PFSK-1 (cell line): ENCODE measurements around the gene ZBTB48.

ENCODE experiments used
- FOXP2 ChIP-seq: optimal IDR thresholded peaks from 2 replicates; pipeline ENCODE3; 2011; ENCODE audit warnings: borderline replicate concordance, control low read depth, inconsistent platforms; ENCODE audit not compliant: insufficient read depth; ENCODE audit errors: extremely low read length, extremely low read depth
- POLR2AphosphoS5 ChIP-seq: IDR thresholded peaks from 2 replicates; pipeline ENCODE4 v1.6.1; 2012; ENCODE audit warnings: low read depth, mild to moderate bottlenecking, control low read depth, low read length, moderate library complexity
- SIN3A ChIP-seq: IDR thresholded peaks from 2 replicates; pipeline ENCODE4 v1.6.1; 2012; ENCODE audit warnings: mild to moderate bottlenecking, low read length, moderate library complexity, borderline replicate concordance; ENCODE audit not compliant: insufficient read depth
- TAF1 ChIP-seq: IDR thresholded peaks from 2 replicates; pipeline ENCODE4 v1.6.1; 2012; ENCODE audit warnings: low read length, control low read depth, borderline replicate concordance; ENCODE audit not compliant: insufficient read depth
- TF ChIP-seq, protein P1 (sequence below), 2 experiments: IDR thresholded peaks; 2 replicates each; pipeline versions ENCODE4 v1.6.1 to v1.8.0; 2011 to 2012; ENCODE audit warnings: low read depth in 2 of 2, low read length in 2 of 2, control low read depth in 1 of 2, inconsistent platforms in 1 of 2, mild to moderate bottlenecking in 1 of 2, moderate library complexity in 1 of 2; ENCODE audit not compliant: insufficient read depth in 1 of 2

ZBTB48 gene

GRCh38 chr1:6601049-6601922, 21.5 kb downstream of the ZBTB48 start:
- TF ChIP-seq TAF1 (no peak), SIN3A (no peak), POLR2AphosphoS5 (no peak), FOXP2 (no peak)
- TF ChIP-seq, protein P1, sequence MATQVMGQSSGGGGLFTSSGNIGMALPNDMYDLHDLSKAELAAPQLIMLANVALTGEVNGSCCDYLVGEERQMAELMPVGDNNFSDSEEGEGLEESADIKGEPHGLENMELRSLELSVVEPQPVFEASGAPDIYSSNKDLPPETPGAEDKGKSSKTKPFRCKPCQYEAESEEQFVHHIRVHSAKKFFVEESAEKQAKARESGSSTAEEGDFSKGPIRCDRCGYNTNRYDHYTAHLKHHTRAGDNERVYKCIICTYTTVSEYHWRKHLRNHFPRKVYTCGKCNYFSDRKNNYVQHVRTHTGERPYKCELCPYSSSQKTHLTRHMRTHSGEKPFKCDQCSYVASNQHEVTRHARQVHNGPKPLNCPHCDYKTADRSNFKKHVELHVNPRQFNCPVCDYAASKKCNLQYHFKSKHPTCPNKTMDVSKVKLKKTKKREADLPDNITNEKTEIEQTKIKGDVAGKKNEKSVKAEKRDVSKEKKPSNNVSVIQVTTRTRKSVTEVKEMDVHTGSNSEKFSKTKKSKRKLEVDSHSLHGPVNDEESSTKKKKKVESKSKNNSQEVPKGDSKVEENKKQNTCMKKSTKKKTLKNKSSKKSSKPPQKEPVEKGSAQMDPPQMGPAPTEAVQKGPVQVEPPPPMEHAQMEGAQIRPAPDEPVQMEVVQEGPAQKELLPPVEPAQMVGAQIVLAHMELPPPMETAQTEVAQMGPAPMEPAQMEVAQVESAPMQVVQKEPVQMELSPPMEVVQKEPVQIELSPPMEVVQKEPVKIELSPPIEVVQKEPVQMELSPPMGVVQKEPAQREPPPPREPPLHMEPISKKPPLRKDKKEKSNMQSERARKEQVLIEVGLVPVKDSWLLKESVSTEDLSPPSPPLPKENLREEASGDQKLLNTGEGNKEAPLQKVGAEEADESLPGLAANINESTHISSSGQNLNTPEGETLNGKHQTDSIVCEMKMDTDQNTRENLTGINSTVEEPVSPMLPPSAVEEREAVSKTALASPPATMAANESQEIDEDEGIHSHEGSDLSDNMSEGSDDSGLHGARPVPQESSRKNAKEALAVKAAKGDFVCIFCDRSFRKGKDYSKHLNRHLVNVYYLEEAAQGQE (IDR thresholded peaks at IDR 0.05; ENCODE audit: insufficient read depth in 1 of 2, low read depth in 2 of 2, low read length in 2 of 2), result no peak

DNA sequence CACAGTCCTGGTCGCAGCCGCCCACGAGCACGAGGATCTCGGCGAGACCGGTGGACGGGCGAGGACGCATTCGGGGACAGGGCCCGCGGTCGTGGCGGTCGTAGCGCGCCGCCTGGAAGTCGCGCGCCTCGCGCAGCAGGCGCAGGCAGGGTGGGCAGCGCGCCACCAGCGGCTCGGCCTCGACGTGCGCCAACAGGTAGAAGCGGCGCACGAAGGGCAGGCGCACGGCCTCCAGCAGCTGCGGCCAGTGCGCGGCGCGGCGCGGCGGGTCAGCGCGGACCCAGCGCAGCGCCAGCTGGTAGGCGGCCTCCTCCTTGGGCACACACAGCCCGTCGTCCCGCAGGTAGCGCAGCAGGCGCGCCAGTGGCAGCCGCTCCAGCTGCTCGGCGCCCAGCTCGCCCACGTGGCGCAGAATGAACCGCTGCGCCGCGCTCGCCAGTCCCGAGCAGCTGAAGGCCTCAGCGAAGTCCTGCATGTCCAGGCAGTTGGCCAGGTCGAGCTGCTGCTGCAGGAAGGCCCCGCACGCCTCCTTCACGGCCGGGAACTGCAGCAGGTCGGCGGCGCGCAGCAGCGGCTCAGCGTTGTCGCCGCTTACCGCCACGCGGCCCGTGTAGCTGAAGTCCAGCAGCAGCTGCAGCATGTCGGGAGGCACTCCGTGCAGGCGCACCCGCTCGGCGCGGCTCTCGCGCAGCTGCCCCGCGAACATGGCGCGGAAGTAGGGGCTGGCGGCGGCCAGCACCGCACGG, 22.3 kb downstream of the ZBTB48 start:
- TF ChIP-seq POLR2AphosphoS5 (no peak), FOXP2 (peak; percentile 20), SIN3A (no peak), TAF1 (no peak)
- TF ChIP-seq, protein P1 (IDR thresholded peaks at IDR 0.05; ENCODE audit: insufficient read depth in 1 of 2, low read depth in 2 of 2, low read length in 2 of 2), result no peak

GRCh38 chr1:6602669-6603237, 23.0 kb downstream of the ZBTB48 start, which contains the start of gene KLHL21:
KLHL21 (minus strand) TSS chr1:6602869; CDS start chr1:6602817, 52 bp downstream.
- peak; percentile 95 for TF ChIP-seq POLR2AphosphoS5
- TF ChIP-seq TAF1, result peak; percentile 80; the same call in 1 of the 2 replicates
- TF ChIP-seq SIN3A, result no peak
- peak; percentile 31 for TF ChIP-seq FOXP2

GRCh38 chr1:6603238-6603914, 23.6 kb downstream of the ZBTB48 start:
- TF ChIP-seq FOXP2 (no peak), POLR2AphosphoS5 (0 out of 2 replicates have a peak, but pooled peaks have one; percentile 6)

DNA sequence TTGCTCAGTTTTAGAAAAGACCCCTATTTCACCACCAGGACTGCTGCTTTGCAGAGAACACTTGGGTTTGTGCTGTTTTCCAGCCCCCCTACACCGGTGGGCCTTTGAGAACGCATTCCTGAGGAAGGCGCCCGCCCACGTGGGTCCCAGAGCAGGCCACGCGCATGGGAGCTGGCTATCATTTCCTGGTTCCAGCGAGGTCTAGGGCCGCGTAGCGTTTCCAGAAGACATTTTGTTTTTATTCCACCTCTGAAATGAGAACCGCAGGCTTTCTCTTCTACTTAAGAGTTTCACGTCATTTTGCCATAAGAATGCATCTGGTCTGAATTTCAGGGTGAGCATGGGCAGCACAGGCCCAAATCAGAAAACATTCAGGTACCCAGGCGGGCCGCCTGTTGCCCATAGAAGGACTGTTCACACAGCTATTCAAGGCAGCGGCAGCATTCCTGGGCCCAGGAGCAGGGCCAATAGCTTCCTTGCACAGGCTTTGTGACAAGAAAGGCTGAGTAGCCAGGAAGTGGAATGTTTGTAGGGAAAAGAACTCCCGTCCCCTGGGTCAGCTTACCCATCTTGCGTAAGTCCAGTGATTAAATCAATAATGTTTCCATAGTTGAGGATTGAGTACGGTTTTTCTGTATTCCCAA, 24.2 kb downstream of the ZBTB48 start:
- TF ChIP-seq FOXP2 (no peak), POLR2AphosphoS5 (peak; percentile 31; the same call in 1 of the 2 replicates)

GRCh38 chr1:6612641-6613360, 33.0 kb downstream of the ZBTB48 start:
- TF ChIP-seq SIN3A, result no peak
- TF ChIP-seq POLR2AphosphoS5, result no peak
- TF ChIP-seq TAF1, result no peak
- TF ChIP-seq, protein P1 (IDR thresholded peaks at IDR 0.05; ENCODE audit: insufficient read depth in 1 of 2, low read depth in 2 of 2, low read length in 2 of 2), result no peak
- TF ChIP-seq FOXP2, result no peak
